Calu3 (cell line): ENCODE measurements around the gene PANX2. TPM values are rescaled to one million over a fixed set of nuclear protein-coding genes. Genes with fewer than 3 reads are reported as not detected.

ENCODE experiments used
- BruUV-seq: library from RNA; stranded (reverse); fragments of 400-500 nt; replicated peaks from 2 replicates; lab custom pipeline; 2021; lab: Mats Ljungman, UMichigan
- CTCF ChIA-PET: fragments of 300-600 bp; sonication (Branson Sonifier 250); formaldehyde crosslinking; loops from one replicate; lab custom pipeline; 2022; ENCODE audit warnings: antibody characterized with exemption; lab: Charles Lee
- DNase-seq: peaks from one replicate; pipeline ENCODE4 v3.0.0; 2022
- H3K27ac Mint-ChIP-seq: one replicate; pipeline ENCODE4 v1.8.0; 2022; ENCODE audit warnings: mixed read lengths; ENCODE audit not compliant: unreplicated experiment
- H3K27me3 Mint-ChIP-seq: one replicate; pipeline ENCODE4 v1.8.0; 2022; ENCODE audit warnings: mixed read lengths; ENCODE audit not compliant: unreplicated experiment
- H3K36me3 Mint-ChIP-seq: one replicate; pipeline ENCODE4 v1.8.0; 2022; ENCODE audit warnings: mild to moderate bottlenecking, moderate library complexity, mixed read lengths; ENCODE audit not compliant: insufficient read depth, unreplicated experiment
- H3K4me1 Mint-ChIP-seq: one replicate; pipeline ENCODE4 v1.8.0; 2022; ENCODE audit warnings: mild to moderate bottlenecking, low read depth, mixed read lengths; ENCODE audit not compliant: unreplicated experiment
- H3K4me3 Mint-ChIP-seq: one replicate; pipeline ENCODE4 v1.8.0; 2022; ENCODE audit warnings: mild to moderate bottlenecking, low read depth, moderate library complexity, mixed read lengths; ENCODE audit not compliant: unreplicated experiment
- H3K9me3 Mint-ChIP-seq: one replicate; pipeline ENCODE4 v1.8.0; 2022; ENCODE audit warnings: low read depth, mixed read lengths; ENCODE audit not compliant: unreplicated experiment
- intact Hi-C: fragments of 100-400 bp; cut with micrococcal nuclease; formaldehyde crosslinking; loops from one replicate; pipeline ENCODE4 v1.10.0; 2022; ENCODE audit not compliant: unreplicated experiment
- total RNA-seq: library from RNA; stranded (reverse); gene quantifications from 2 replicates; pipeline ENCODE4 v1.2.3, GENCODE V29; 2022
- TF ChIP-seq, protein P1 (sequence below): fragments of 200-600 bp; IDR thresholded peaks from one replicate; pipeline ENCODE4 v1.8.0; 2022; ENCODE audit warnings: antibody characterized with exemption; ENCODE audit not compliant: unreplicated experiment

PANX2 gene
- total RNA-seq, 1 experiment from 2014 or later: 2.0 TPM

DNA sequence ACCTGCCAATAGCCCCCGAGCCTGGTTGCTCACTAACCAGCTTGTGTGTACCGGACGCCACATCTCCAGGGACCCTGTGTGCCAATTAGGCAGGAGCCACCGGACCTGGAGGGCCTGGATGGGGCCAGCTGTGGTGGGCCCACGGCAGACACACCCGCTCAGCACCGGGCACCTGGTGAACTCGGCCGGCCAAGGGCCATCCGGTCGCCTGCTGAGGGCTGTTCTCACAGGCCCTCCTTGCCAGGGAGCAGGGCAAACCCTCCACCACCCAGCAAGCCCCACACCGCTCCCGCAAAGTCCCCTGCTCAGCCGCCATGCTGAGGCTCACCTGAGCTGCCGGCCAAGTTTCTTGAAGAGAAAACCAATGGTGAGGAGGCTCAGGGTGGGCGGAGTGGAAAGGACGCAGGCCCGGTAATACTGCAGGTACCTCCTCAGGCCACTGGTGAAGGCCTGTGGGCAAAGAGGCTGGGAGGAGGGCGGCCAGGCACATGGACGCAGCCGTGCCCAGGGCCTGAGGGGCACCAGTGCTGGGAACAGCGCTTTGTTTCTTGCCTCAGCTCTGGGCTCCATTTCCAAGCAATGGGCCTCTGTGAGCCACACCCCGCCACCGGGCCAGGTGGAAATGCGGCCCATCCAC lies 57.2 kb downstream of the PANX2 start:
- H3K27ac Mint-ChIP-seq: no peak overlapping the region
- H3K4me3 Mint-ChIP-seq: no peak overlapping the region
- CTCF ChIA-PET: interaction anchor here (0.5 kb wide), 1 partner anchor 66 kb away, joined by 3 read pairs; no protein-coding TSS in a partner anchor
- intact Hi-C loops: no loop called here
- no peaks in the 10 kb centered on the region for H3K4me1 Mint-ChIP-seq
- TF ChIP-seq, protein P1, sequence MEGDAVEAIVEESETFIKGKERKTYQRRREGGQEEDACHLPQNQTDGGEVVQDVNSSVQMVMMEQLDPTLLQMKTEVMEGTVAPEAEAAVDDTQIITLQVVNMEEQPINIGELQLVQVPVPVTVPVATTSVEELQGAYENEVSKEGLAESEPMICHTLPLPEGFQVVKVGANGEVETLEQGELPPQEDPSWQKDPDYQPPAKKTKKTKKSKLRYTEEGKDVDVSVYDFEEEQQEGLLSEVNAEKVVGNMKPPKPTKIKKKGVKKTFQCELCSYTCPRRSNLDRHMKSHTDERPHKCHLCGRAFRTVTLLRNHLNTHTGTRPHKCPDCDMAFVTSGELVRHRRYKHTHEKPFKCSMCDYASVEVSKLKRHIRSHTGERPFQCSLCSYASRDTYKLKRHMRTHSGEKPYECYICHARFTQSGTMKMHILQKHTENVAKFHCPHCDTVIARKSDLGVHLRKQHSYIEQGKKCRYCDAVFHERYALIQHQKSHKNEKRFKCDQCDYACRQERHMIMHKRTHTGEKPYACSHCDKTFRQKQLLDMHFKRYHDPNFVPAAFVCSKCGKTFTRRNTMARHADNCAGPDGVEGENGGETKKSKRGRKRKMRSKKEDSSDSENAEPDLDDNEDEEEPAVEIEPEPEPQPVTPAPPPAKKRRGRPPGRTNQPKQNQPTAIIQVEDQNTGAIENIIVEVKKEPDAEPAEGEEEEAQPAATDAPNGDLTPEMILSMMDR: no peak
- no peaks in the 10 kb centered on the region for H3K27me3 Mint-ChIP-seq
- BruUV-seq: no TSS peak
- DNase-seq: no peak
- H3K9me3 Mint-ChIP-seq: no peaks in the 10 kb centered on the region
- H3K36me3 Mint-ChIP-seq: peaks cover 57% of the 10 kb centered on the region

GRCh38 chr22:50228366-50228765 lies 57.8 kb downstream of the PANX2 start:
- no peak overlapping the region for H3K27ac Mint-ChIP-seq
- intact Hi-C loops: no loop called here
- H3K27me3 Mint-ChIP-seq: no peaks in the 10 kb centered on the region
- no peaks in the 10 kb centered on the region for H3K4me1 Mint-ChIP-seq
- no peak for DNase-seq
- H3K36me3 Mint-ChIP-seq: peaks cover 51% of the 10 kb centered on the region
- no peak overlapping the region for H3K4me3 Mint-ChIP-seq
- CTCF ChIA-PET: no interaction called here
- no peaks in the 10 kb centered on the region for H3K9me3 Mint-ChIP-seq
- TF ChIP-seq, protein P1: no peak
- BruUV-seq: no TSS peak

DNA sequence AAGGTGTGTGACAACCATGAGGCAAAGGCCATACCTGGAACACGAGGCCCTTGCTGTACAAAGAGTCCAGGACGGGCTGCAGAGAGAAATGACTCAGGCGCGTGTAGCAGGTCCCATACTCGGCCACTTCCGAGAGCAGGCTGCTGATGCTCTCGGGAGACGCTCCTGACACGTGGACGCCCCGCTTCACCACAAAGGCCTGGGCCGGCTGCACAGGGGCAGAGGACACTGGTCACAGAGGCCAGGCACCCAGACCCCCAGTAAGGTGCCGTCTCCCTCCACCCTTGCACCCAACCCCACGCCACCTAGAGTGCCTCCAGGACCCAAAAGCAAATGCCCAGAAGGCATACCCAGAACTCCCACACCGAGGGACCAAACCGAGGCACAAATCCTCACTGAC lies 58.8 kb downstream of the PANX2 start:
- BruUV-seq: no TSS peak

More for the DNA sequence above, 58.8 kb downstream of the PANX2 start:
- Mint-ChIP-seq H3K4me3 (no peak overlapping the region), H3K4me1 (no peaks in the 10 kb centered on the region), H3K36me3 (peaks cover 49% of the 10 kb centered on the region), H3K9me3 (no peaks in the 10 kb centered on the region), H3K27ac (no peak overlapping the region), H3K27me3 (no peaks in the 10 kb centered on the region)
- CTCF ChIA-PET: no interaction called here
- intact Hi-C loops: no loop called here
- DNase-seq: no peak
- TF ChIP-seq, protein P1: no peak

Other genes starting within 250 kb of the PANX2 start
- gene PIM3, start 210.0 kb upstream of the PANX2 start, total RNA-seq: 86.3 and 97.3 TPM in 2 replicates
- gene IL17REL, start 158.0 kb upstream of the PANX2 start, total RNA-seq: not detected in 2 replicates
- gene TTLL8, start 112.4 kb upstream of the PANX2 start, total RNA-seq: not detected in 2 replicates
- gene MLC1, start 85.3 kb upstream of the PANX2 start, total RNA-seq: not detected in 2 replicates
- gene MOV10L1, start 80.7 kb upstream of the PANX2 start, total RNA-seq: not detected in 2 replicates
- gene TRABD, start 15.2 kb downstream of the PANX2 start, total RNA-seq: 57.3 and 62.9 TPM in 2 replicates
- gene SELENOO, start 30.3 kb downstream of the PANX2 start, total RNA-seq: 28.6 and 29.5 TPM in 2 replicates
- gene TUBGCP6, start 74.3 kb downstream of the PANX2 start, total RNA-seq: 49.7 and 54.7 TPM in 2 replicates
- 52.9 and 69.2 TPM in 2 replicates for gene HDAC10, start 80.5 kb downstream of the PANX2 start, total RNA-seq
- 21.1 and 27.5 TPM in 2 replicates for gene MAPK12, start 91.0 kb downstream of the PANX2 start, total RNA-seq
- gene MAPK11, start 99.6 kb downstream of the PANX2 start, total RNA-seq: 14.3 and 23.7 TPM in 2 replicates
- 298 and 337 TPM in 2 replicates for gene PLXNB2, start 136.9 kb downstream of the PANX2 start, total RNA-seq
- gene DENND6B, start 156.3 kb downstream of the PANX2 start, total RNA-seq: 13.2 and 19.0 TPM in 2 replicates
- gene PPP6R2, start 172.6 kb downstream of the PANX2 start, total RNA-seq: 47.1 and 50.0 TPM in 2 replicates